Subcutaneous abdominal adipose tissue (tissue), 5 donors: ENCODE data around the gene TNFRSF8.

Source experiments
- H3K27ac ChIP-seq: one replicate; pipeline ENCODE4 v1.7.0; 2013; ENCODE audit warnings: low read depth, mild to moderate bottlenecking, inconsistent platforms, low read length, moderate library complexity
- H3K27me3 ChIP-seq, 5 donors: one replicate each; pipeline ENCODE4 v1.7.0; 2013; ENCODE audit warnings: low read length in 5 of 5, inconsistent platforms in 1 of 5; ENCODE audit not compliant: control insufficient read depth in 5 of 5, insufficient read depth in 4 of 5
- H3K36me3 ChIP-seq, 5 donors: one replicate each; pipeline ENCODE4 v1.7.0; 2013; ENCODE audit warnings: low read length in 5 of 5; ENCODE audit not compliant: control insufficient read depth in 5 of 5, insufficient read depth in 5 of 5
- H3K4me1 ChIP-seq, 5 donors: one replicate each; pipeline ENCODE4 v1.7.0; 2013; ENCODE audit warnings: low read length in 5 of 5, mild to moderate bottlenecking in 3 of 5, moderate library complexity in 1 of 5; ENCODE audit not compliant: control insufficient read depth in 5 of 5, insufficient read depth in 5 of 5
- H3K4me3 ChIP-seq, 5 donors: one replicate each; pipeline ENCODE4 v1.7.0; 2013; ENCODE audit warnings: low read length in 5 of 5, low read depth in 1 of 5
- H3K9ac ChIP-seq, 5 donors: one replicate each; pipeline ENCODE4 v1.7.0; 2013; ENCODE audit warnings: low read length in 5 of 5, mild to moderate bottlenecking in 4 of 5, moderate library complexity in 3 of 5
- H3K9me3 ChIP-seq, 5 donors: one replicate each; pipeline ENCODE4 v1.7.0; 2013; ENCODE audit warnings: low read length in 5 of 5; ENCODE audit not compliant: control insufficient read depth in 5 of 5
- donor health status: healthy.
- donor health status: healthy.
- donor health status: healthy.
- donor health status: healthy.
- donor health status: healthy.

TNFRSF8 gene

DNA sequence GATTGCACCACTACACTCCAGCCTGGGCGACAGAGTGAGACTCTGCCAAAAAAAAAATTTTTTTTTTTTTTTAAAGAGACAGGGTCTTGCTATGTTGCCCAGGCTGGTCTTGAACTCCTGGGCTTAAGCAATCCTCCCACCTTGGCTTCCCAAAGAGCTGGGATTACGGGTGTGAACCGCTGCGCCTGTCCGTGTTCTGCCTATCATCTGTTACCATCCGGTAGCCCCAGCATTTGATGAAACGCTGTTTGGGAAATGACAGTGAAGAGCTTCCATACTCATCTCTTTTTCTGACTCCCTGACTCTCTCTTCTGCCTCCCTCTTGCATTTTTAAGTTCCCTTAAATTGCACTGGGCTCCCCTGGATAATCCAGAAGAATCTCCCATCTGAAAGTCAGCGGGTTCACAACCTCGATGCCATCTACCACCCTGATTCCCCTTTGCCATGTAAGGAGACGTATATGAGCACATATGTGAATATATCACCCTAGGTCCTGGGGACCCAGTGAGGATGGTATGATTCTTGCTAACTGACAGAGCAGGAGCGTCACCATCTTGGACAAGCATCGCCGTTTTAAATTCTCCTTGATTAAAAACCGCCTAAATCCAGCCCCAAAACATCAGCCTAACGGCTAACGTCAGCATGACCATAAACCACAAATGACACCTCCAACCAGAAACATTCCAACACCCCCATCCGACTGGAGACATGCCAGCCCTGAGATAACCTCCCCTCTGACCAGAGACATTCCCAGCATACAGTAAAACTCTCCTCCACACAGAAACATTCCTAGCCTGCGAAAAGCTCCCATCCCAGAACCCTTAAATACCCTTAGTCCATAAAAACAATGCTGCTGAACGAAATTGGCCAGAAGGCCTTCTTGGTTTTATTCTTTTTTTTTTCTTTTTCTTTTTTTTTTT lies 12.4 kb downstream of the TNFRSF8 start:
- Histone ChIP-seq H3K9me3 (peaks cover 0 to 8% (median 0%) of the 10 kb centered on the region in 5 donors), H3K4me1 (no peaks in the 10 kb centered on the region), H3K36me3 (no peaks in the 10 kb centered on the region), H3K9ac (no peak overlapping the region), H3K4me3 (no peak overlapping the region), H3K27ac (no peak overlapping the region), H3K27me3 (peaks cover 0 to 20% (median 13%) of the 10 kb centered on the region in 5 donors)

- Histone ChIP-seq H3K27me3 (peaks cover 0 to 15% (median 9%) of the 10 kb centered on the region in 5 donors), H3K4me3 (no peak overlapping the region), H3K9ac (no peak overlapping the region), H3K27ac (no peak overlapping the region), H3K36me3 (no peaks in the 10 kb centered on the region), H3K4me1 (no peaks in the 10 kb centered on the region), H3K9me3 (peaks cover 0 to 8% (median 0%) of the 10 kb centered on the region in 5 donors)
Measured at GRCh38 chr1:12076425-12077005, 13.4 kb downstream of the TNFRSF8 start.

GRCh38 chr1:12078575-12078937 lies 15.5 kb downstream of the TNFRSF8 start:
- no peak overlapping the region for H3K9ac ChIP-seq
- H3K36me3 ChIP-seq: no peaks in the 10 kb centered on the region
- H3K4me1 ChIP-seq: no peaks in the 10 kb centered on the region
- peaks cover 3 to 17% (median 5%) of the 10 kb centered on the region in 5 donors for H3K9me3 ChIP-seq
- H3K27ac ChIP-seq: no peak overlapping the region
- H3K27me3 ChIP-seq: peaks cover 0 to 15% (median 9%) of the 10 kb centered on the region in 5 donors
- no peak overlapping the region for H3K4me3 ChIP-seq

DNA sequence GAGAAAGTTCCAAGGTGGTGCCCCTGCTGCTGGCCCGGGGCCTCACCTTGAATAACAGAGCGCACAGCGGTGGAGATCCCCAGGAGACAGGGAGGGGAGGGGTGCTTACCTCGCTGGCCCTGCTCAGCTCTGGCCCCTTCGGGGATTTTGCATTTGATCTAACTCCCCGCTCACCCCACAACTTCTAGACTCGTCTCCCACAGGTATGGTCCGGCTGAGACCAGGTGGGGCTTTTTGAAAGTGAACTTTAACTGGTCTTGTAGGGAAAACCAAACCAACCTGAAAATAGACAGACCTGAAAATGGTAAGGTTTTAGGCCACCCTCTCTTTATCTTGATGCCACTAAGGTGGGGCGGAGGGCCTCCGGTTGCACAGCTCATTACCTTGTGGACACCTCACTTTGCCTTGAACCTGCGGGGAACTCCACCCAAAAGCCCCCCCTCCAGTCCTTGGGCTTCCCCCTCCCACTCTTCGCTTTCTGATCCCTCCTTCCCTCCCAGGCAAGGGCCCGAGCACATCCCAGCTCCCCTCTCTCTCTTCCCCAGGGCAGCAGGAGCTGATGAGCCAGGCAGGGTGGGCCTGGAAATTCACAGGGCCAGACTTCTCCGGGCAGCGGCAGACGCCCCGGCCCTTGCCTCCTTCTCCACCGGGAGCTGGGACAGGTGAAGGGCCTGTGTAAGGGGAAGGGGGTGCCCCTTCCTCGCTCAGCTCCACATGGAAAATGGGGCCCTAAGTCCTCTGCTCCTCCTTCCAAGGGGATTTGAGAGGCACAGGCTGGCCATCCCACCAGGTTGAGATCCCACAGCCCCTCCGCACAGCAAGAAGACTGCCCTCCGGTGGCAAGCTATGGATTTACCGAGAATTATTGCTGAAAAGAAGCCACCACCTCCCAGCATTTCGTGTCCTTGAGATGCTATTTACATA lies 16.1 kb downstream of the TNFRSF8 start:
- H3K9me3 ChIP-seq: peaks cover 3 to 19% (median 5%) of the 10 kb centered on the region in 5 donors
- H3K27me3 ChIP-seq: peaks cover 0 to 15% (median 9%) of the 10 kb centered on the region in 5 donors

DNA sequence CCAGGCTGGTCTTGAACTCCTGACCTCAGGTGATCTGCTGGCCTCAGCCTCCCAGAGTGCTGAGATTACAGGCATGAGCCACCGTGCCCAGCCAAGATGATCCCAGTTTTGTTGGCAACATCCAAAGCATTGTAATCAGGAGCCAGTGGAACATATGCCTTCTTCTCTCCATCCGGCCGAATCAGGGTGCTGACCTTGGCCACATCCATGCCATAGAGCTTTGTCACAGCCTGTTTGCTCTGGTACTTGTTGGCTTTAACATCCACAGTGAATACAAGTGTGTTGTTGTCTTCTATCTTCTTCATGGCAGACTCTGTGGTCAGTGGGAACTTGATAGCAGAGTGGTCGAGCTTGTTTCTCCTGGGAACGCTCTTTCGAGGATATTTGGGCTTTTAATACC lies 17.1 kb downstream of the TNFRSF8 start:
- Histone ChIP-seq H3K27ac (no peak overlapping the region), H3K27me3 (peaks cover 0 to 15% (median 9%) of the 10 kb centered on the region in 5 donors), H3K4me3 (no peak overlapping the region), H3K4me1 (no peaks in the 10 kb centered on the region), H3K9ac (no peak overlapping the region), H3K36me3 (no peaks in the 10 kb centered on the region), H3K9me3 (peaks cover 3 to 19% (median 5%) of the 10 kb centered on the region in 5 donors)

More for the DNA sequence above, 16.1 kb downstream of the TNFRSF8 start:
- Histone ChIP-seq H3K4me1 (no peaks in the 10 kb centered on the region), H3K9ac (no peak overlapping the region), H3K27ac (no peak overlapping the region), H3K4me3 (no peak overlapping the region), H3K36me3 (no peaks in the 10 kb centered on the region)

GRCh38 chr1:12080773-12081556 lies 17.9 kb downstream of the TNFRSF8 start:
- Histone ChIP-seq H3K36me3 (no peaks in the 10 kb centered on the region), H3K9ac (no peak overlapping the region), H3K27ac (no peak overlapping the region), H3K27me3 (peaks cover 0 to 15% (median 9%) of the 10 kb centered on the region in 5 donors), H3K9me3 (peaks cover 3 to 19% (median 8%) of the 10 kb centered on the region in 5 donors), H3K4me1 (no peaks in the 10 kb centered on the region), H3K4me3 (no peak overlapping the region)

- no peak overlapping the region for H3K4me3 ChIP-seq
- no peaks in the 10 kb centered on the region for H3K36me3 ChIP-seq
- no peaks in the 10 kb centered on the region for H3K4me1 ChIP-seq
Measured at GRCh38 chr1:12081648-12082396, 18.7 kb downstream of the TNFRSF8 start.

DNA sequence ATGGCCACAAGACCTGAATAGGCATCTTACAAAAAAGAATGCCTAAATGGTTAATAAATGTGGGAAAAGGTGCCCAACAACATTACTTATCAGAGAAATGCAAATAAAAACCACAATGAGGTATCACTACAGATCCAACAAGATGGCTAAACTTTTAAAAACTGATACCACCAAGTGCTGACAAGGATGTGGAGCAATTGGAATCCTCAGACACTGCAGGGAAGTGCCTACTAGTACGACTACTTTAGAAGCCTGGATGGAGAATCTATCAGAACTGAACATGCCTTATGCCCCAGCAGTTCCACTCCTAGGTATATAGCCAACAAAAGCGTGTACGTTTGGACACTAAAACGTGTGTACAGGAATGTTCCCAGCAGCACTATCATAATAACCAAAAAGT lies 19.9 kb downstream of the TNFRSF8 start:
- no peaks in the 10 kb centered on the region for H3K4me1 ChIP-seq
- H3K4me3 ChIP-seq: no peak overlapping the region
- H3K27me3 ChIP-seq: peaks cover 0 to 12% (median 7%) of the 10 kb centered on the region in 5 donors
- H3K27ac ChIP-seq: no peak overlapping the region
- H3K9me3 ChIP-seq: peaks cover 3 to 16% (median 10%) of the 10 kb centered on the region in 5 donors
- H3K9ac ChIP-seq: no peak overlapping the region
- H3K36me3 ChIP-seq: no peaks in the 10 kb centered on the region

More at GRCh38 chr1:12081648-12082396, 18.7 kb downstream of the TNFRSF8 start:
- Histone ChIP-seq H3K27ac (no peak overlapping the region), H3K9ac (no peak overlapping the region), H3K9me3 (peaks cover 3 to 23% (median 10%) of the 10 kb centered on the region in 5 donors), H3K27me3 (peaks cover 0 to 15% (median 9%) of the 10 kb centered on the region in 5 donors)
